Measurements from ENCODE around the gene IL21.

Gene IL21

DNA sequence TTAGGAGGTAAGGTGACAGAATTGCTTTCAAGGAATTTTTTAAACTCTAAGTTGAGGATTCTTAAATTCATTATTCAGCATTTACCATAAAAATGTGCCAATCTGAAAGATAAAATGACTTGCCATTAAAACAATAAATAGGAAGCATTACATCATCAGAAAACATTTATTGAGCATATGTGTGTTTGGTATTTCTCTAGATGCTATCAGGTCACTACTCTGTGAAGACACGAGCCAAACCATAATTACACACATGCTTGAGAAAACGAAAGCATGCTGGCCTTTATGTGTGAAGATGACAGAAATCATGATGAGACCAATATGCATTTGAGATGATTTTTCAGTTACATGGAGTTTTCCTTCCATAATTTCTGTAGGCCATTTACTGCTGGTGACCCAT is 12.3 kb upstream of the IL21 start:
- no peak for DNase-seq (ENCODE audit: low spot score)

DNA sequence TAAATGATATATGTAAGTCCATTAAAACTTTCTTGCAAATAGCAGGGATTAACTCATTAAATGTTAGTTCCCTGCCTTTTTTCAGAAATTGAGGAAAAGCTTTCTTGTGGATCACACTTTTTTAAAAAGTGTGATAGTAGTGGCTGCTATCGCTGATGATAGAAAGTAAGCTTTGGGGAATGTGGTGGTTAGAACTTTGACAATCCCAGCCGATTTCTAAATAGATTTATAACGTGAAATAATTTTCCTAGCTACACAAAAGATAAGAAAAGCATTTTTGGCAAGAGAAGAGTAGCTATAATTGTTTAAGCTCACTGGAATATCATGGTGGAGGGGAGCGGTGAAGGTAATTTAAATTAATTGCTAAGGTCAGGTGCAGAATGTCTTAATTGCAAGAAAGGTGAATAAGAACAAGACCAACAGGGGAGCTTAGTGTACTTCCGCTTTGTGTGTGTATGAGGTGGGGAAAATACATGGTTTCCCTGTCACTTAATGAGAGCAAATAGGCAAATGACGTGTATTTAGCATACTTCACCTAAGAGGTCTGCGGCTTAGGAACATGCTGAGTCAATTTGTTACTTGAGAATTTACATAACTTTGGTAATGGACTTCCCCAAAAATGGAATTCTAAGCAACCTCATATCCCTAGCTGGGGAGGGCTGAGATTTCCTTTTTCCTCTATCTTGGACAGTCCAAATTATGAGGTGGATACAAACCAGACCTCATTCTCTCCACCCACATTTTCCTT is 11.7 kb upstream of the IL21 start:
- DNase-seq (ENCODE audit: low spot score) = no peak

DNA sequence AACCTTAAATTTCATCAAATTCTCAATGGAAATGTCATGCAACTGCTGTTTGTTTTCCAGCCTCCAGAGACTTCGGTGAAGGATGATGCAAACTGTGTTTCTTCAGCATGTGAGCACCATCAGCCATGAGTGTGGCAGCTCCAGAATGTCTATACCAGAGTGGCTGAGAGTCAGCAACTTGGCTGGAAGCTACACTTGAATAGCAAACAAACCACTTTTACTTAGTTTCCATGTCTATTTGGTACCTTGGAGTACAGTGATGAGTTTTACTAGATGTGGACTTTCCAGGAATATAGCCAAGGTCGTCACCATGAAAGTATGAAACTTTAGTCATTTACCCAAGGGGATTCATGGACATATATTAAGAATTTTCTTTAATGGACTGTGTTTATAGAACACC is 4.3 kb upstream of the IL21 start:
- no peak for DNase-seq (ENCODE audit: low spot score)

DNA sequence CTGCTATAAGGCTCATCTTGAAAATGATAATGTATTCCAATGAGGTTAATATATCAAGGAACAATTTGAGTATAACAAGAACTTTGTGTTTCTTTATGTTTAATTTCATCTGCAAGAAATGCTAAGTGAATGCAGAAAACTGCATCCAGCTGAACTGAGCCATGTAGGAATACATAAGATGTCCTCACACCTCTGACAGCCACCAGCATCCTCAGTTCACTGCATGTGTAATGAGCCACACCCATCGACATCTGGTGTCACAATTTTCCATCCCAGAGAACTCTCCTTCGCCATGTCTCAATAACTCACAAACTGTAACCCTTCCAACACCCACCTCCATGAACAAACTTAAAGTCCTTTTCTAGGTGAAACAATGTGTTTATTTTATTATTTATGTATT is 3.3 kb upstream of the IL21 start:
- DNase-seq (ENCODE audit: low spot score) = no peak

DNA sequence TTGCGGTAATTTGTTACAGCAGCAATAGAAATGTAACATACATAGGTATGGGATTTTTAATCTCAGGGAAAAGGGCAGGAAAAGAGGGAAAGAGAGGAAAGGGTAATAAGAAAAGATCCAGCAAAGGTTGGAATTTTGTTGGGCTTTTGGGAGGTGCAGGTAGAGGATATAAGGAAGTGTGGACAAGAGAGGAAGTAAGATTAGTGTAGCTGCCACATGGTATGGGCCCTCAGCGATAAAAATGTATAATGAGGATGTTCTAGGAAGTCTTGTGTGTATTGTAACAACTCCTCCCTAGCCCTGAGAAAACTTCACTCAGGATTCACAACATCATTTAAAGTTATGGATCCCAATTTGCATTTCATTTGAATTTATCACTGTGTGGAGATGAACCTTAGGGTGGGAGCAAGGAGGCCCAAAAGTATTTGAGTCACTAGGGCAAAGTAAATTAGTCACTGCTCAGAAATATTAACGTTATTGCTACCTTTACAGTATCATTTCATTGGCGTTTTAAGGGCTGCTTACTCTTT is 2.8 kb upstream of the IL21 start:
- DNase-seq (ENCODE audit: low spot score) = no peak

DNA sequence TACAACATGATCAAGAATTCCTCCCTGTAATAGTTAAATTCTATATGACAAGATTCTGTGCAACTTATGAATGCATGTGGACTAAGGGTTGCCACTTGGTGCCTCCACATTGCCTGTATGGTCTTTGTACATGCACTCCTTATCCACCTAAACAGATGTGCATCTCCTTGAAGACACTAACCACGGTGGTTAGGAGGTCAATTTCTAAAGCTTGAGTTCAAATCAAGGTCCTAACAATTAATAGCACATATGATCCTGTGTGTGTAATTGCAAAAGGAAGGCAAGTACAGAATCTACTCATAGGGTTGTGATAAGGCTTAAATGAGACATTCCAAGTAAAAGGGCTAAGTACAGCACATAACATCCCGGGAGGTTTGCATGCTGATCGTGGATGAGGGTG is 1.5 kb upstream of the IL21 start:
- DNase-seq (ENCODE audit: low spot score) = no peak

DNA sequence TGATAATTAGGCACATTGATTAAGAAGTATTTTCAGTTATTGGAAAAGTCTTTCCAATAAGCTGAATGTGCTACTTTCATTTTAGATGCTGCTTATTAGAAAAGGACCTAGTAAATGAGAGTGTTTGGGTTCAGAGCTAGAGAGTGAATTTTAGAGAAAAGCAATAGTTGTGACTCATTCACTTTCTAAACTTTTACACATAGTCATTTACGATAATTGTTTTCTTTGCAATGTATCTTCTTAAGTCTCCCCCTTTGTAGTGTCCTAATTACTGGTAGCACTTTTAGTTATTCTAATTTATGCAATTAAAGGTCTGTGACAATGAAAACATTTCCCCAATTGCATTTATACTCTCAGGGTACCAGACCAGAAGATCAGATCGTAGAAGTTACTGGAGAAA is 1.3 kb downstream of the IL21 start:
- no peak for DNase-seq (ENCODE audit: low spot score)

DNA sequence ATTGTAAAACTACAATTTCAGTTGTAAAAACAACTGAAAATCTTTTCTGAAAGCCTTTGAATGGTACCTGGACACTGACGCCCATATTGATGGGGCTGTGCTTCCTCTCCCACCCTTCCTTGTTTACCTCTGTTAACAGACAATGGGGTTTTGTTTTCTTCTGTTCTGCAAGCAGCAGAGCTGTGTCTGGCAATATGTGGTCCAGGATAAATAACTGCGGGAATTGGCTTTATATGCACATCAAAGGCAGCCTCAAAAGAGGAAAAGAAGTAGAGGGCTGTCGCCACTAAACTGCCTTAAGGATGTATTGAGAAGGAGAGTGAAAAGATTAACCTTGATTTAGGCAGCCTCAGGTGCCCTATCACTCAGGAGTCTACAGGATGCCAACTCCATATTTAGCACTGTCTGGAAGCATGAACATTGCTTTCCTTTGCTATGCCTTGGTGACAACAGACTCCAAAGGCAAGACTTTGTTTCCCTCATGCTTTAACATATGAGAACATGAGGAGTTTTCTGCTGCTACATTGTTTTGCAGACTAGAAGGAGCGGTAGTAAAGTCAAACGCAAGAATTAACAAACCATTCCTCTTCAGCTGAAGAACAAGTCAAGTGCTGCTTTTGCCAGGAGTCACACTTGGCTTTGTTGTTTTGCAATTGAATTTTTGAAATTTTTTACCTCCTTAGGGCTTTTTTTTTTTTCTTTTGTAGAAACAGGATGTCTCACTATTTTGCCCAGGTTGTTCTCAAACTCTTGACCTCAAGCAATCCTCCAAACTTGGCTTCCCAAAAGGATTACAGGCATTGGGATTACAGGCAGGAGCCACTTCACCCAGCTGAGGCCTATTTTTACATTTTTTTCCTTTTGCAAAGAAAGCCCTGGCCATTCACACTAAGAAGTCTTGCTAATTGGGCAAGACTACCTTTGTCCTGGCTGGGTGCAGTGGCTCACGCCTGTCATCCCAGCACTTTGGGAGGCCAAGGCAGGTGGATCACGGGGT is 3.0 kb downstream of the IL21 start:
- DNase-seq (ENCODE audit: low spot score) = peak; percentile 62

DNA sequence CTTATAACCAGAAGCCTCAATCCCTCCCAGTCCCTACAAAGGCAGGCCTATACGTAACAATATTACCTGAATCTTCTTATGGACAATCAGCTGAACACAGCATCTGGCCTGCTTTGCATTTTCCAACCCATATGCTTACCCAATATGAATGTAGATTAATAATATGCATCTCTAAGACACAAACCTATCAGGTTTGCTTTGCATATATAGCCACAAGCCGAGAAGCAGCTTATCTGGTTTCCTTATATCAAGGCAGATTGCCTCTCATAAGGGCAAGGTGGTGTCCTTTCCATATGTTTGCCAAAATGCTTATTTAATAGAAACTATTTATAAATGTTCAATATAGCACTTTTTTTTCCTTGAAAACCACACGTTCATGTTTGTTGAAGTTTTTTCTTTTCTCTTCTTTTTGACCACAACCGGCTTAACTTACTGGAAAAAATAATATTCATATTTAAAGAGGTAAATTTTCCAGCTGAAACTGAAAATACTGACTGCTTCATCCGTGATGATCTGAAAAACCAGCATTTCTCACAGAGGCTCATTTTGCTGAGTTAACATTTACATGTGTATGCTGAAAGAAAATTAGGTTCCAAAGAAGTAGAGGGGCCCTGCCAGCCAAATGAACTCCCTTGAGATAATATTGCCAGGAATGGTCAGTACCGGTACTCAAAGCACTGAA is 3.8 kb downstream of the IL21 start:
- peak; percentile 8 for DNase-seq (ENCODE audit: low spot score)

DNA sequence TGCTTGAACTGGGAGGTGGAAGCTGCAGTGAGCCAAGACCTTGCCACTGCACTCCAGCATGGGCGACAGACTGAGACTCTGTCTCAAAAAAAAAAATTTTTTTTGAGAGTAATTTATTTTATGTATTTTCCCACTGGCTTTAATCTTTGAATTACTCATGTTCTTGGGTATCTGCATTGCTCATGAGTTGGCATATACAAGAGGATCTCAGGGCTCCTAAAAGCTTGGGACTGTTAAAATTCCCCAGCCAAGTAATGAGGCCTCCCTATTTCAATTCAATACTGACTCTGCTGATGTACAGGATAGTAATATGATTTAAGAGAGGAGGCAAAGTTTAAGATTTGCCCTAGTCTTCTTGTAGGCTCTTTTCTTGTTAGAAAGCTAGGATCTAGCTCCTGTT is 6.2 kb downstream of the IL21 start:
- DNase-seq (ENCODE audit: low spot score) = no peak

DNA sequence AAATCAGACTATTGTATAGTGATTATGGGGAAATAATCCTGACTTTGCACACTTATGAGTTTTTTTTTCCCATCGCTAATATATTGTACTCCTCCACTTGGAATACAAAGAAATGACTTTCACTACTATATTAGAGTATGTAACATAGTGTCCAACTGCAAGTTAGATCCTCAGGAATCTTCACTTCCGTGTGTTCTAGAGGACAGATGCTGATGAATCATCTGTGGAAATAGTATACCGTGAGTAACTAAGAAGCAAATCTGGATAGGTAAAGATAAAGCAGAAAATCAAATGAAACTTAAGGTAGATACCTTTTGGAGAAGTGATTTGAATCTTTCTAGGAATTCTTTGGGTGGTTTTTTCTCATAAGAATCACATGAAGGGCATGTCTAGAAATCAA is 8.3 kb downstream of the IL21 start:
- no peak for DNase-seq (ENCODE audit: low spot score)

DNA sequence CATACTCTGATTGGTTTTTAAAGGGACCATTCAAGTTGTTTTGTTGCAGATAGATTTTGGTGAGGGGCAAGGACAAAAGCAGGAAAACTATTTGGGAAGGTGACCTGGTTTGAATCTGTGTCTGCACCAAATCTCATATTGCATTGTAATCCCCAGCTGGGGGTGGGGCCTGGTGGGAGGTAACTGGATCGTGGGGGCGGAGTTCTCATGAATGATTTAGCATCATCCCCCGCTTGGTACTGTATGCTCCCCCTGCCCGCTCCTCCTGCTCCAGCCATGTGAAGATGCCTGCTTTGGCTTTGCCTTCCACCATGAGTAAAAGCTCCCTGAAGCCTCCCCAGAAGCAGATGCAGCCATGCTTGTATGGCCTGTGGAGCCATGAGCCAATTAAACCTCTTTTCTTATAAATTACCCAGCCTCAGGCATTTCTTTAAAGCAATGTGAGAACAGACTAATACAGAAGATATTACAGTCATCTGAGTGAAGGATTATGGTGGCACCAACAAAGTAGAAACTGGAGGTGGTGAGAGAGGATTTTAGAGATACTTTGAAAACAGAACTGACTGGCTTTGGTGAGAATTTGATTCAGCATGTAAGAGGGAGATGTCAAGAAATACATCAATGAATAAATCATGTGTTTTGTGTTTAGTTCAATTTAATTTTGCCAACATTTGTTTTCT is 14.4 kb downstream of the IL21 start:
- no peak for DNase-seq (ENCODE audit: low spot score)

DNA sequence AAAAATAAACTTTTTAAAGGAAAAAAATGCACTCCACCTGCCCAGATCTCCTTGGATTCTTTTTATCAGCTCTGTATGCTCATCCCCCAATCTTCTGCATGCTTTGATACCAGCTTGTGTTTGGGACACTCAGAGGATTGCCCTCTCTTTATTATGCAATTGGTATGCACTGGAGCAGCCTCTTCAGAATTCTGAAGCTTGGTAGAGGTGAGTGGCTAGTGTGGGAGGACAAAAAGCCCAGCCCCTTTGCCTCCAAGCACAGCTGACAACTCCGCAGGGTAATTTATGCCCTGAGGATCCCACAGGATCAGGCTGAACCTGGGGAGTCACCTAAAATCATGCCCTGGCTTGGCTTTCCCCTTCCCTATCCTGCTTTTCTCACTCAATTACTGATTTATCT is 16.7 kb downstream of the IL21 start:
- no peak for DNase-seq (ENCODE audit: low spot score)

DNA sequence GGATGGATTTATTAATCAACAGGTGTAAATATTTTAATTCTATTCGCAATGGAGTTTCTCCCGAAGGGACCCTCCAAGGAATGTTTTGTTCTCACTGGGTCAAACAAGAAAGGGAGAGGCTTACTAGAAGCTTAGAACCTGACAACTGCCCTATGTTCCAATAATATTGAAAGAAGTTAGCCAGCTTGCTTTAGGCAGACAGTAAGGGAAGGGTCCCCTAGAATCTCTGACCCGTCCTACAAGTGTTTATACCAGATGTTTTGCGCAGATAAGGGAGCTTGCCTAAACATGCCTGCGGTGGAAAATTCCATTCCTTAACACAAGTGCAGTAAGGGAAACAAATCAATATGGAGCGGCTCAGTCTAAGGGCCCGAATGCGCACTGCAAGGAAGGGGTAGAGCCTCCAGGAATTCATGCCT is 17.7 kb downstream of the IL21 start:
- DNase-seq (ENCODE audit: low spot score) = no peak

DNA sequence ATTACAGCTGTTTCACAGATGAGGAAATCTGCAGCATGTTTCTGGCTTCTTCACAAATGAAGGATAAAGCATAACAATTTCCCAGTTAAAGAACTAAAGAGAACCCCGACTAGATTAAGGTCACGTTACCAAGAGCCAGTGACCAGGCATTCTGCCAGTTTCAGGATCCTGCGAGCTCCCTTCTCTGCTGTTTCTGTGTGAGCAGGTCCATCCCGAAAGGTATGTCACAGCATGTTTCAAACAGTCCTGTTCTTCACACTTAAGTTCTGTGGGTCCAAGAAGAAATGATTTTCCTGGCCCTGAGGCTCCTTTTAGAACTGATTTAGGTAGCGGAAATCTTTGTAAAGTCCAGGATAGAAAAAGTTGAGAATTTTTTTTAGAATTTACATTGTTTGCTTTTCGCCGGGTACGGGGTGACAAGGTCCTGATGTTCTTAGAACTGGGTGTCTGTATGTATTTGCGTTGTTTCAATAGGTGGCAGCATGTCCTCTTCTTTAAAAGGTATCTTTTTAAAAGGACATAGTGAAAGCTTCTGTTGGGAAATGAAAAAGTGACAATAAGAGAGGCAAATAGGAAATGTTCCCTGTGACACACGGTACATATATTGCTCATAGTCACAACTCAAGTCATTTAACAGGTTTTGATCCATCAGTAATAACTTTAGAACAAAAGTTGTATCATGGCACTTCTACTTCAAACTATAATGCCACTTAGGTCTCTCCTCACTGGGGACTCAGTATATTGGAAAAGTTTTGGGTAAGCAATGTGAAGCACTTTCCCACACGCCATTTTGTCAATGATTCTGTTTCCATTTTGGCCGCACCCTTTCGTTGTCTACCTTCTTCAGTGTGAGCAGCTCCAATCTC is 18.4 kb downstream of the IL21 start:
- peak; percentile 80 for DNase-seq (ENCODE audit: low spot score)

DNA sequence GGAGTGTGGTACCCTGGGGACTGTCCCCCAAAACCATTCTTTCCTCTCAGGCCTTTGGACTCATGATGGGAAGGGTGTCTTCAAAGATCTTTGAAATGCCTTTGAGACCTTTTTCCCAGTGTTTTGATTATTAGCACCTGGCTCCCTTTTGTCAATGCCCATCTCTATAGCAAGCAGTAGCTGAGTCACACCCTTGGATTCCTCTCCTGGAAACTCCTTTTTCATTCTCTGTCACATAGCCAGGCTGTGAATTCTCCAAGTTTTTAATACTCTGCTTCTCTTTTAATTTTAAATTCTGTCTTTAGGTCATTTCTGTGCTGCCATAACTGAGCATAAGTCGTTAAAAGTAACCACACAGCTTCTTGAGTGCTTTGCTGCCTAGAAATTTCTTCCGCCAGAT is 29.7 kb downstream of the IL21 start:
- no peak for DNase-seq (ENCODE audit: low spot score)

DNA sequence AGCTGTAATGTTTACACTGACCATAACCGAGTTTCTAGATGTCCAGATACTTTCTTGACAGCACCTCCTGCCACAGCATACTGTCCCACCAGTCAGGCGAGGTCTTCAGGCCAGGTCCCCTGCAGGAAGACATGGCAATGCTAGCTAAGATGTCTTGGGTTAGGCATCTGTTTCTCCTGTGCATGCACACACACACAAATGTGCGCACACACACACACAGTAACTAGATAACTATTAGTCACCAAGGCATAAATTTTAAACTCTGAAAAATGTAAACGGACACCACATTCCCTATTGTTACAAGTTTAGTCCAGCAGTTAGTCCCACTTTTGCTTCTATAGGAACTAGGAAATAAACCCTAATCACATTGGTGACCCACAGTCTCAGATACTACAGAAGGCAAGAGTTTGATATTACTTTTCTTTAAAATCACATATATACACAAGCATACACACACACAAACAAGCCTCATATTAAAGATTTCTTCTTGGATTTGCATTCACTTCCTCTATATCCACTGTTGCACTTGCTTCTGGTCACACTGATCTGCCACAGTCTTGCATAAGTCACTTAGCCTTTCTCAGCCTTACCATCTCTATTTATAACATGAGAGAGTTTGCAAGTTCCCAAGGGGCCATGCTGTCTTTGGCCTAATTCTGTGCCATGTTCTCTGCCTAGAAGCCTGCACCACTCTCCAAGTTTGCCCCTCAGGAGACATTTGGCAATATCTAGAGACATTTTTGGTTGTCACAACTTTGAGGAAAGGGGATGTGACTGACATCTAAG is 32.2 kb downstream of the IL21 start:
- DNase-seq (ENCODE audit: low spot score) = peak; percentile 36

DNA sequence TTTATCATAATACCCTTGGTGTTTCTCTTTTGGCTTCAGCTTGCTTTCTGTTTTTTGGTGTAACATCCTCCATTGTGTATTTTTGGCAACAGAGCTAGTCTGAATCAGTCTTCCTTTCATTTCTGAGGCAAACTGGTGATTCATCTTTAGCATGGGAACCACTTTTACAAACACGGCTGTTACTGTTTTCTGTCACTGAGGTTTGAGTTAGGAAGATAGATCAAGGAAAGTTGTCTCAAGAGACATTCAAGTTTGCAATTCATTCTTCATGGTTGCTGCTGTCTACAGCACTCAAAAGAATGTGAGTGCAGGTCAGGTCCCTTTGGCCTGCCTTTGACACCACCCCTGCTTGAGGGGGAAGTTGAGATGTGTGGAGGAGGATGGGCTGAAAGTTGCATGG is 36.3 kb downstream of the IL21 start:
- peak; percentile 96 for DNase-seq (ENCODE audit: low spot score)

DNA sequence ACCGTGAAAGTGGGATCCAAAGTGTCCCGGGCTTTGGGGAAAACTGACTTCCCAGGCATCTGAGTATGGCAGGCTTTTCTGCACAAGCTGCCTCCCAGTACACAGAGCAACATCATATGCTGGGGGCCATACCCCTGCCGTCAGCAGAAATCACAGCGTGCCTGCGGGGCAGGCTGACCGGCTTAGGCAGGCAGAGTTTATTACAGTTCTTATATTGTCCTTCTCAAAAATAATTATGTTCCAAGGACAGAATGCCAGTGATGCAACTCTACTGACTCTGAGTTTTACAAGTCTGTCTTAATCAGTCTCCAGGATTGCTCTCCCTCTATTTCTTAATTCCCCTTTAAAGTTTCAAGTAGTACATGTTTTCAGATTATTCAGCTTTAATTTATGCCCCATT is 37.0 kb downstream of the IL21 start:
- DNase-seq (ENCODE audit: low spot score) = no peak
